Muscle of leg (tissue), 11 donors: ENCODE measurements around the gene C11orf24. TPM values are rescaled to one million over a fixed set of nuclear protein-coding genes. Genes with fewer than 3 reads are reported as not detected.
"Not testable (repeated sequence)": the region's sequence is repeated elsewhere in the genome, so short reads cannot be mapped to it uniquely, and the experiment has no call there.

Source experiments
- DNase-seq: peaks from one replicate; pipeline ENCODE4 v3.0.0; 2013
- H3K27ac ChIP-seq: one replicate; pipeline ENCODE4 v1.5.1; 2013; ENCODE audit warnings: mild to moderate bottlenecking, low read length, control low read depth
- H3K27me3 ChIP-seq: one replicate; pipeline ENCODE4 v1.6.1; 2013; ENCODE audit warnings: low read length; ENCODE audit not compliant: control insufficient read depth, insufficient read depth
- H3K36me3 ChIP-seq: one replicate; pipeline ENCODE4 v1.6.1; 2013; ENCODE audit warnings: low read length; ENCODE audit not compliant: control insufficient read depth, insufficient read depth
- H3K4me1 ChIP-seq: one replicate; pipeline ENCODE4 v1.6.1; 2013; ENCODE audit warnings: low read length; ENCODE audit not compliant: control insufficient read depth, insufficient read depth
- H3K4me3 ChIP-seq: one replicate; pipeline ENCODE4 v1.5.1; 2013; ENCODE audit warnings: low read length, control low read depth
- H3K9me3 ChIP-seq: replicated peaks from 2 replicates; pipeline ENCODE4 v1.6.1; 2013; ENCODE audit warnings: low read depth, low read length; ENCODE audit not compliant: control insufficient read depth
- WGBS: methylation state at CpG from one replicate; pipeline ENCODE4 v1.1.5; 2013; ENCODE audit warnings: missing lambda C conversion rate; ENCODE audit not compliant: insufficient coverage; 5-methylcytosine and 5-hydroxymethylcytosine counted together
- polyA plus RNA-seq, 8 donors: library from polyadenylated mRNA; unstranded; fragments of 120-200 nt; gene quantifications; one replicate each; pipeline versions ENCODE4 v1.2.1 to v1.2.3, GENCODE V29; 2013; ENCODE audit warnings: inconsistent platforms in 1 of 8, low replicate concordance in 1 of 8; ENCODE audit not compliant: insufficient read length in 8 of 8, insufficient read depth in 1 of 8
- total RNA-seq: library from RNA; stranded (reverse); fragments of 120-200 nt; gene quantifications from one replicate; pipeline ENCODE4 v1.2.4, GENCODE V29; 2013

Gene C11orf24
- total and polyA plus RNA-seq, 9 donors = 14.7 to 39.0 (median 28.2) TPM

- DNase-seq = no peak
- Histone ChIP-seq H3K27me3 (no peaks in the 10 kb centered on the region), H3K4me1 (peaks cover 13% of the 10 kb centered on the region), H3K36me3 (no peaks in the 10 kb centered on the region), H3K9me3 (peaks cover 2% of the 10 kb centered on the region), H3K27ac (no peak overlapping the region), H3K4me3 (no peak overlapping the region)
- WGBS = no CpG with 5 or more reads among the region's 2 CpGs
These were observed 21.9 kb upstream of the C11orf24 start for GRCh38 chr11:68293708-68294107.

- Histone ChIP-seq H3K4me3 (no peak overlapping the region), H3K27me3 (no peaks in the 10 kb centered on the region), H3K9me3 (peaks cover 2% of the 10 kb centered on the region), H3K36me3 (no peaks in the 10 kb centered on the region), H3K4me1 (no peaks in the 10 kb centered on the region), H3K27ac (no peak overlapping the region)
- no peak for DNase-seq
- WGBS = 100% methylated on average over 1 of the region's 2 CpGs
These were observed 17.7 kb upstream of the C11orf24 start for GRCh38 chr11:68289456-68289855.

- DNase-seq = no peak
- H3K36me3 ChIP-seq = no peaks in the 10 kb centered on the region
- 100% methylated on average over 2 of the region's 8 CpGs for WGBS
- H3K9me3 ChIP-seq = peaks cover 2% of the 10 kb centered on the region
- no peaks in the 10 kb centered on the region for H3K4me1 ChIP-seq
- no peak overlapping the region for H3K27ac ChIP-seq
- H3K27me3 ChIP-seq = no peaks in the 10 kb centered on the region
- no peak overlapping the region for H3K4me3 ChIP-seq
These were observed 15.6 kb upstream of the C11orf24 start for GRCh38 chr11:68287419-68287818.

- H3K36me3 ChIP-seq, H3K4me3 ChIP-seq, DNase-seq, H3K4me1 ChIP-seq, H3K9me3 ChIP-seq, H3K27me3 ChIP-seq, H3K27ac ChIP-seq: not testable (repeated sequence)
- WGBS = 100% methylated on average over 1 of the region's 3 CpGs
These were observed 12.8 kb upstream of the C11orf24 start for GRCh38 chr11:68284588-68284987.

- no peak for DNase-seq
- no peaks in the 10 kb centered on the region for H3K27me3 ChIP-seq
- no peaks in the 10 kb centered on the region for H3K4me1 ChIP-seq
- no peaks in the 10 kb centered on the region for H3K36me3 ChIP-seq
- H3K27ac ChIP-seq = no peak overlapping the region
- H3K4me3 ChIP-seq = no peak overlapping the region
- H3K9me3 ChIP-seq = no peaks in the 10 kb centered on the region
- WGBS = 91% methylated on average over 13 of the region's 14 CpGs
These were observed 11.1 kb upstream of the C11orf24 start for GRCh38 chr11:68282861-68283230.

- Histone ChIP-seq H3K9me3 (no peaks in the 10 kb centered on the region), H3K4me1 (no peaks in the 10 kb centered on the region), H3K4me3 (no peak overlapping the region), H3K36me3 (no peaks in the 10 kb centered on the region), H3K27ac (no peak overlapping the region), H3K27me3 (no peaks in the 10 kb centered on the region)
- 67% methylated on average over 11 of the region's 15 CpGs for WGBS
- DNase-seq = no peak
These were observed 10.5 kb upstream of the C11orf24 start for GRCh38 chr11:68282141-68282860.

GRCh38 chr11:68279676-68280075, 7.9 kb upstream of the C11orf24 start:
- Histone ChIP-seq H3K36me3 (no peaks in the 10 kb centered on the region), H3K27ac (no peak overlapping the region), H3K4me3 (no peak overlapping the region), H3K27me3 (no peaks in the 10 kb centered on the region), H3K4me1 (no peaks in the 10 kb centered on the region), H3K9me3 (no peaks in the 10 kb centered on the region)
- no peak for DNase-seq
- no CpG with 5 or more reads among the region's 5 CpGs for WGBS

- no peaks in the 10 kb centered on the region for H3K9me3 ChIP-seq
- H3K4me1 ChIP-seq = peaks cover 6% of the 10 kb centered on the region
- WGBS = no CpG with 5 or more reads among the region's 6 CpGs
- H3K27me3 ChIP-seq = no peaks in the 10 kb centered on the region
- H3K27ac ChIP-seq = no peak overlapping the region
- H3K36me3 ChIP-seq = no peaks in the 10 kb centered on the region
- DNase-seq = no peak
- no peak overlapping the region for H3K4me3 ChIP-seq
These were observed 5.1 kb upstream of the C11orf24 start for GRCh38 chr11:68276861-68277260.

- H3K9me3 ChIP-seq = no peaks in the 10 kb centered on the region
- 95% methylated on average over 3 of the region's 14 CpGs for WGBS
- no peaks in the 10 kb centered on the region for H3K36me3 ChIP-seq
- DNase-seq = no peak
- no peaks in the 10 kb centered on the region for H3K27me3 ChIP-seq
- H3K27ac ChIP-seq = no peak overlapping the region
- H3K4me1 ChIP-seq = peaks cover 9% of the 10 kb centered on the region
- no peak overlapping the region for H3K4me3 ChIP-seq
These were observed 4.1 kb upstream of the C11orf24 start for GRCh38 chr11:68275721-68276507.

GRCh38 chr11:68274306-68274705, 2.5 kb upstream of the C11orf24 start:
- no peaks in the 10 kb centered on the region for H3K27me3 ChIP-seq
- WGBS = no CpG with 5 or more reads among the region's 1 CpG
- H3K4me1 ChIP-seq = peaks cover 23% of the 10 kb centered on the region

More at GRCh38 chr11:68274306-68274705, 2.5 kb upstream of the C11orf24 start:
- Histone ChIP-seq H3K4me3 (no peak overlapping the region), H3K27ac (no peak overlapping the region), H3K36me3 (peaks cover 2% of the 10 kb centered on the region), H3K9me3 (no peaks in the 10 kb centered on the region)
- DNase-seq = no peak
